NT2/D1 (cell line): Measurements from ENCODE around the gene EEFSEC.

Experiments
- DNase-seq: peaks from one replicate; pipeline ENCODE4 v3.0.0-alpha.2; 2011; ENCODE audit warnings: low read depth, low spot score
- H3K27me3 ChIP-seq: 2 replicates; pipeline ENCODE4 v1.6.0; 2011; ENCODE audit warnings: mild to moderate bottlenecking; ENCODE audit not compliant: insufficient read length, insufficient read depth
- H3K36me3 ChIP-seq: 2 replicates; pipeline ENCODE4 v1.6.1; 2011; ENCODE audit warnings: mild to moderate bottlenecking, low read length, mixed read lengths; ENCODE audit not compliant: insufficient read depth, insufficient read length
- H3K4me1 ChIP-seq: 2 replicates; pipeline ENCODE4 v1.5.1; 2011; ENCODE audit not compliant: insufficient read depth, insufficient read length
- H3K4me3 ChIP-seq: 2 replicates; pipeline ENCODE4 v1.5.1; 2011; ENCODE audit warnings: low read depth; ENCODE audit not compliant: insufficient read length
- H3K9ac ChIP-seq: 2 replicates; pipeline ENCODE4 v1.6.0; 2011; ENCODE audit warnings: low read depth; ENCODE audit not compliant: insufficient read length
- H3K9me3 ChIP-seq: 2 replicates; pipeline ENCODE4 v1.5.1; 2011; ENCODE audit warnings: mild to moderate bottlenecking, low read length; ENCODE audit not compliant: insufficient read depth
- SUZ12 ChIP-seq: IDR thresholded peaks from 2 replicates; pipeline ENCODE4 v1.6.1; 2011; ENCODE audit not compliant: insufficient read length, insufficient read depth; ENCODE audit errors: extremely low read depth
- YY1 ChIP-seq: IDR thresholded peaks from 2 replicates; pipeline ENCODE4 v1.6.1; 2011; ENCODE audit not compliant: insufficient read length, insufficient read depth
- ZNF274 ChIP-seq: IDR thresholded peaks from 2 replicates; pipeline ENCODE4 v1.6.1; 2011; ENCODE audit warnings: mild to moderate bottlenecking, low read depth, low read length

The EEFSEC gene

GRCh38 chr3:128415773-128416577 lies 262.7 kb downstream of the EEFSEC start:
- Histone ChIP-seq H3K4me1 (peaks cover 39% of the 10 kb centered on the region), H3K9me3 (peaks cover 13% of the 10 kb centered on the region; the same call in 1 of the 2 replicates), H3K9ac (no peak overlapping the region), H3K4me3 (no peak overlapping the region), H3K36me3 (no peaks in the 10 kb centered on the region), H3K27me3 (peaks cover 3% of the 10 kb centered on the region)
- no peak for TF ChIP-seq SUZ12
- TF ChIP-seq ZNF274 = no peak
- TF ChIP-seq YY1 = no peak
- no peak for DNase-seq

- Histone ChIP-seq H3K4me3 (no peak overlapping the region), H3K4me1 (peaks cover 34% of the 10 kb centered on the region), H3K9ac (no peak overlapping the region), H3K9me3 (peaks cover 13% of the 10 kb centered on the region; the same call in 1 of the 2 replicates), H3K36me3 (no peaks in the 10 kb centered on the region), H3K27me3 (peaks cover 3% of the 10 kb centered on the region)
- TF ChIP-seq SUZ12 = no peak
- TF ChIP-seq ZNF274 = no peak
- no peak for TF ChIP-seq YY1
- DNase-seq = no peak
These were observed 263.4 kb downstream of the EEFSEC start for GRCh38 chr3:128416578-128417211.

- TF ChIP-seq ZNF274 (no peak), YY1 (no peak), SUZ12 (no peak)
- H3K4me1 ChIP-seq = peaks cover 13% of the 10 kb centered on the region
- H3K36me3 ChIP-seq = no peaks in the 10 kb centered on the region
- H3K4me3 ChIP-seq = no peak overlapping the region
- DNase-seq = no peak
- peaks cover 13% of the 10 kb centered on the region; the same call in 1 of the 2 replicates for H3K9me3 ChIP-seq
- H3K27me3 ChIP-seq = peaks cover 4% of the 10 kb centered on the region
- no peak overlapping the region for H3K9ac ChIP-seq
These were observed 265.6 kb downstream of the EEFSEC start for GRCh38 chr3:128418900-128419299.

GRCh38 chr3:128419311-128419710 lies 266.0 kb downstream of the EEFSEC start:
- H3K36me3 ChIP-seq = no peaks in the 10 kb centered on the region

GRCh38 chr3:128420289-128420688 lies 267.0 kb downstream of the EEFSEC start:
- Histone ChIP-seq H3K27me3 (peaks cover 12% of the 10 kb centered on the region), H3K9me3 (peaks cover 13% of the 10 kb centered on the region; the same call in 1 of the 2 replicates), H3K36me3 (no peaks in the 10 kb centered on the region), H3K4me1 (peaks cover 13% of the 10 kb centered on the region), H3K4me3 (no peak overlapping the region), H3K9ac (no peak overlapping the region)
- DNase-seq = no peak
- no peak for TF ChIP-seq YY1
- TF ChIP-seq ZNF274 = no peak
- TF ChIP-seq SUZ12 = no peak

More at GRCh38 chr3:128419311-128419710, 266.0 kb downstream of the EEFSEC start:
- Histone ChIP-seq H3K4me1 (peaks cover 13% of the 10 kb centered on the region), H3K4me3 (no peak overlapping the region), H3K9me3 (peaks cover 13% of the 10 kb centered on the region; the same call in 1 of the 2 replicates), H3K27me3 (peaks cover 6% of the 10 kb centered on the region), H3K9ac (no peak overlapping the region)
- DNase-seq = no peak
- TF ChIP-seq YY1 = no peak
- TF ChIP-seq SUZ12 = no peak
- TF ChIP-seq ZNF274 = no peak

GRCh38 chr3:128420720-128421438 lies 267.6 kb downstream of the EEFSEC start:
- H3K36me3 ChIP-seq = no peaks in the 10 kb centered on the region
- no peak for DNase-seq
- H3K4me1 ChIP-seq = peaks cover 13% of the 10 kb centered on the region
- H3K9me3 ChIP-seq = peaks cover 9% of the 10 kb centered on the region; the same call in 1 of the 2 replicates
- peaks cover 16% of the 10 kb centered on the region for H3K27me3 ChIP-seq
- H3K4me3 ChIP-seq = no peak overlapping the region
- TF ChIP-seq ZNF274 = no peak
- no peak for TF ChIP-seq SUZ12
- no peak for TF ChIP-seq YY1
- no peak overlapping the region for H3K9ac ChIP-seq
